HEK293 (cell line): ENCODE results near the gene DBX1.

ENCODE experiments used
- BCL11A ChIP-seq: fragments of 450-650 bp; formaldehyde crosslinking; IDR thresholded peaks from 2 replicates; pipeline ENCODE4 v1.5.1; 2016; ENCODE audit warnings: low read depth, missing biosample characterization, missing genetic modification characterization
- ZBTB1 ChIP-seq: fragments of 450-650 bp; formaldehyde crosslinking; IDR thresholded peaks from 2 replicates; pipeline ENCODE4 v1.5.1; 2016; ENCODE audit warnings: missing biosample characterization, missing genetic modification characterization
- ZNF214 ChIP-seq: fragments of 450-650 bp; formaldehyde crosslinking; IDR thresholded peaks from 2 replicates; pipeline ENCODE4 v1.5.1; 2017; ENCODE audit warnings: missing biosample characterization, mild to moderate bottlenecking, missing genetic modification characterization, borderline replicate concordance
- ZNF561 ChIP-seq: fragments of 450-650 bp; IDR thresholded peaks from 2 replicates; pipeline ENCODE4 v1.5.1; 2018; ENCODE audit warnings: missing biosample characterization, missing genetic modification characterization, borderline replicate concordance
- TF ChIP-seq, protein P1 (sequence below): fragments of 450-650 bp; formaldehyde crosslinking; IDR thresholded peaks from 2 replicates; pipeline ENCODE4 v1.5.1; 2016; ENCODE audit warnings: missing biosample characterization, missing genetic modification characterization
- TF ChIP-seq, protein P2 (sequence below): fragments of 450-650 bp; formaldehyde crosslinking; IDR thresholded peaks from 2 replicates; pipeline ENCODE4 v1.5.1; 2017; ENCODE audit warnings: missing biosample characterization, mild to moderate bottlenecking, missing genetic modification characterization, moderate library complexity
- TF ChIP-seq, protein P3 (sequence below): fragments of 450-650 bp; formaldehyde crosslinking; IDR thresholded peaks from 2 replicates; pipeline ENCODE4 v1.5.1; 2016; ENCODE audit warnings: missing biosample characterization, missing genetic modification characterization, low read depth

DNA sequence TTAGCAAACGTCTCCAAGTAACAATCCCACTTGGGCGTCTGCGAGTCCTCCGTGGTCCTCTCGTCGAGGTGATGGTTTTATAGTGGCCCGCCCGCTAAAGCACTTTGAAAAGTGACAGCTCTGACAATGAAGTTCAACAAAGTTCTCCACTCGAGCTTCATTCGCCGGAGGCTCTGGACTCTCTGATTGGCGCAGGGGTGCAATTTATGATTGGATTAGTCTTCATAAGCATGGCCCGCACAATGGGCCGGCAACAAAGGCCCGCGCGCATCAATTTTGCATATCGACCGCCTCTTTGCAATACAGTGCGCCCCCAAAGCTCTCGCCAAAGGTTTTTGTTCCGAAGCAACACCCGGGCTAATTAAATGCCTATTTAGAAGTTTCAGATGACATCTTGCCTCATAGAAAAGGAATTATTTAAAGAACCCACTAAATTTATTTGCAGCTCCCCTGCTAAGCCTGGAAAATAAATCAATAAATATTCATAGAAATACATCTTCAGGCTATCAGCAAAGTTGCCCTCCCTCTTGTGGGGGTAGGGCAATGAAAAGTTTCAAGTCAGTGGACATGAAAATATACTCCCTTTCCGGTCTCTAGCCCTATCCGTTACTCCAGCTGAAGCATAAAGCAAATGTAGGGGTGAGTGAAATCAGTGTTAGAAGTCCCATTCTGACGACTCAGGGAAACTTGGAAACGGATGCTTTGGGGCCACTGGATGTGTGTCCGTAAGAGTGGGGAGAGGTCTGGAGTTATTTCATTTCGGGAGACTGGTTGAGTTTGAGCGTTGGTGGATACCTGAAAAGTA lies at the start of gene DBX1:
- TF ChIP-seq, protein P1, sequence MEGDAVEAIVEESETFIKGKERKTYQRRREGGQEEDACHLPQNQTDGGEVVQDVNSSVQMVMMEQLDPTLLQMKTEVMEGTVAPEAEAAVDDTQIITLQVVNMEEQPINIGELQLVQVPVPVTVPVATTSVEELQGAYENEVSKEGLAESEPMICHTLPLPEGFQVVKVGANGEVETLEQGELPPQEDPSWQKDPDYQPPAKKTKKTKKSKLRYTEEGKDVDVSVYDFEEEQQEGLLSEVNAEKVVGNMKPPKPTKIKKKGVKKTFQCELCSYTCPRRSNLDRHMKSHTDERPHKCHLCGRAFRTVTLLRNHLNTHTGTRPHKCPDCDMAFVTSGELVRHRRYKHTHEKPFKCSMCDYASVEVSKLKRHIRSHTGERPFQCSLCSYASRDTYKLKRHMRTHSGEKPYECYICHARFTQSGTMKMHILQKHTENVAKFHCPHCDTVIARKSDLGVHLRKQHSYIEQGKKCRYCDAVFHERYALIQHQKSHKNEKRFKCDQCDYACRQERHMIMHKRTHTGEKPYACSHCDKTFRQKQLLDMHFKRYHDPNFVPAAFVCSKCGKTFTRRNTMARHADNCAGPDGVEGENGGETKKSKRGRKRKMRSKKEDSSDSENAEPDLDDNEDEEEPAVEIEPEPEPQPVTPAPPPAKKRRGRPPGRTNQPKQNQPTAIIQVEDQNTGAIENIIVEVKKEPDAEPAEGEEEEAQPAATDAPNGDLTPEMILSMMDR (tag by site-specific recombination) = no peak
- no peak for TF ChIP-seq ZNF561 (tag by site-specific recombination)
- TF ChIP-seq ZNF214 (tag by site-specific recombination) = no peak
- TF ChIP-seq BCL11A (tag by site-specific recombination) = no peak
- TF ChIP-seq, protein P2, sequence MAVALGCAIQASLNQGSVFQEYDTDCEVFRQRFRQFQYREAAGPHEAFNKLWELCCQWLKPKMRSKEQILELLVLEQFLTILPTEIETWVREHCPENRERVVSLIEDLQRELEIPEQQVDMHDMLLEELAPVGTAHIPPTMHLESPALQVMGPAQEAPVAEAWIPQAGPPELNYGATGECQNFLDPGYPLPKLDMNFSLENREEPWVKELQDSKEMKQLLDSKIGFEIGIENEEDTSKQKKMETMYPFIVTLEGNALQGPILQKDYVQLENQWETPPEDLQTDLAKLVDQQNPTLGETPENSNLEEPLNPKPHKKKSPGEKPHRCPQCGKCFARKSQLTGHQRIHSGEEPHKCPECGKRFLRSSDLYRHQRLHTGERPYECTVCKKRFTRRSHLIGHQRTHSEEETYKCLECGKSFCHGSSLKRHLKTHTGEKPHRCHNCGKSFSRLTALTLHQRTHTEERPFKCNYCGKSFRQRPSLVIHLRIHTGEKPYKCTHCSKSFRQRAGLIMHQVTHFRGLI (tag by site-specific recombination) = no peak
- no peak for TF ChIP-seq ZBTB1 (tag by site-specific recombination)
- TF ChIP-seq, protein P3, sequence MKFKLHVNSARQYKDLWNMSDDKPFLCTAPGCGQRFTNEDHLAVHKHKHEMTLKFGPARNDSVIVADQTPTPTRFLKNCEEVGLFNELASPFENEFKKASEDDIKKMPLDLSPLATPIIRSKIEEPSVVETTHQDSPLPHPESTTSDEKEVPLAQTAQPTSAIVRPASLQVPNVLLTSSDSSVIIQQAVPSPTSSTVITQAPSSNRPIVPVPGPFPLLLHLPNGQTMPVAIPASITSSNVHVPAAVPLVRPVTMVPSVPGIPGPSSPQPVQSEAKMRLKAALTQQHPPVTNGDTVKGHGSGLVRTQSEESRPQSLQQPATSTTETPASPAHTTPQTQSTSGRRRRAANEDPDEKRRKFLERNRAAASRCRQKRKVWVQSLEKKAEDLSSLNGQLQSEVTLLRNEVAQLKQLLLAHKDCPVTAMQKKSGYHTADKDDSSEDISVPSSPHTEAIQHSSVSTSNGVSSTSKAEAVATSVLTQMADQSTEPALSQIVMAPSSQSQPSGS (tag by site-specific recombination) = no peak
